ENCODE results near the gene PFKFB3.
"Not testable (repeated sequence)": the region's sequence is repeated elsewhere in the genome, so short reads cannot be mapped to it uniquely, and the experiment has no call there.

GRCh38 chr10:6190033-6190432 lies 12.7 kb upstream of the PFKFB3 start:
- not testable (repeated sequence) for TF ChIP-seq EZH2 (IDR thresholded peaks at IDR 0.05; ENCODE audit: insufficient read depth, poor library complexity, severe bottlenecking); EZH2phosphoT487 (IDR thresholded peaks at IDR 0.05; ENCODE audit: insufficient read depth, low read depth)
